ENCODE data around the gene RNASEH1. TPM values are rescaled to one million over a fixed set of nuclear protein-coding genes. Genes with fewer than 3 reads are reported as not detected.

The RNASEH1 gene
- total and polyA plus RNA-seq, 4 donors: 10.2 to 18.7 (median 12.9) TPM

DNA sequence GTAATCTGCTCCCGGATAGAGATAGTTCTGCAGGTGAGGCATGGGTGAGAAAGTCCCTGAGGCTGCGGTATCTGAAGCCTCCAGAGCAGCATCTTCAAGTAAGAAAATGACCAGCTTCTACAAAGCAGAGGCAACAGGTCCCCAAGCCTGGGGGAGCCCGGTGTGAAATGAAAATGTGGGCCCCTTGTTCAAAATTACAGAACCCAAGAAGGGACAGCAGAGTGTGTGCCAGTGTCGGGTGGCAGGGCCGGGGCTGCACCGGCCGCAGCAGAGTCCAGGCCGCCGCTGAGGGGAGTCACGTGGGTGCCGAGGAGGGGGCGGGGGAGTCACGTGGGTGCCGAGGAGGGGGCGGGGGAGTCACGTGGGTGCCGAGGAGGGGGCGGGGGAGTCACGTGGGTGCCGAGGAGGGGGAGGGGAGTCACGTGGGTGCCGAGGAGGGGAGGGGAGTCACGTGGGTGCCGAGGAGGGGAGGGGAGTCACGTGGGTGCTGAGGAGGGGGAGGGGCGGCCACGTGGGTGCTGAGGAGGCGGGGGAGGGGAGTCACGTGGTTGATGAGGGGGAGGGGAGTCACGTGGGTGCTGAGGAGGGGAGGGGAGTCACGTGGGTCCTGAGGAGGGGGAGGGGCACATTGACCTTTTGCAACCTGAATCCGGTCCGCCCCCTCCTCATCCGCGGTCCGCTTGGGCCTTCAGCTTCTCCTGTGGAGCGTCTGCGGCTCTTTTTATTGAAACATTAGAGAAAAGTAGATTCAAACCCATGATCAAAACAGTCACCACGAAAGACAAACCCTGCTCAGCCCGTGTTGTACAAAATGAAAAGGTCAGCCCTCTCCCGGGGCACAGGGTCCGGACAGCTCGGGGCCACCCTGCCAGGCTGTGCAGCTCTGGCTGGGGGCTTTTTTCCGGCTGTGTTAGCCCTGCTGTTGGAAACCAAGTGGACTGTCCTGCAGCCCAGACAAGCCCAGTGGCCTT, 47.1 kb upstream of the RNASEH1 start:
- WGBS: 50% methylated on average over 44 of the region's 44 CpGs
- Histone ChIP-seq H3K27ac (ENCODE audit: low read depth in 1 of 2, low read length in 2 of 2) (peak overlapping the region; percentile 66 to 85), H3K9ac (ENCODE audit: low read depth in 1 of 2, low read length in 2 of 2) (peak overlapping the region in 1 of 2 donors; percentile 28), H3K27me3 (ENCODE audit: control insufficient read depth in 4 of 4, insufficient read depth in 4 of 4, low read length in 3 of 4) (no peaks in the 10 kb centered on the region), H3K36me3 (ENCODE audit: control insufficient read depth in 4 of 4, insufficient read depth in 3 of 4, low read depth in 1 of 4, low read length in 3 of 4) (no peaks in the 10 kb centered on the region), H3K9me3 (ENCODE audit: control insufficient read depth in 4 of 4, low read length in 3 of 4) (no peaks in the 10 kb centered on the region), H3K4me1 (ENCODE audit: control insufficient read depth in 4 of 4, insufficient read depth in 4 of 4, low read length in 3 of 4) (peaks cover 3 to 37% (median 23%) of the 10 kb centered on the region in 4 donors), H3K4me3 (ENCODE audit: low read depth in 1 of 3, low read length in 3 of 3) (peak overlapping the region in 2 of 3 donors; percentile 24 to 37)
- peak; percentile 28 for DNase-seq (ENCODE audit: low spot score)
- peak in 1 of 2 donors; percentile 2 for TF ChIP-seq HNF4A (conservative IDR thresholded peaks at IDR 0.05)
- no peak for TF ChIP-seq GABPA (IDR thresholded peaks at IDR 0.05 in 1 of 2, conservative IDR thresholded peaks at IDR 0.05 in 1 of 2)
- no peak for TF ChIP-seq FOXA1 (IDR thresholded peaks at IDR 0.05)
- TF ChIP-seq MAX (IDR thresholded peaks at IDR 0.05): no peak
- TF ChIP-seq RXRA (IDR thresholded peaks at IDR 0.05): peak in 1 of 2 donors; percentile 5
- TF ChIP-seq RAD21 (IDR thresholded peaks at IDR 0.05): no peak
- TF ChIP-seq SP1 (IDR thresholded peaks at IDR 0.05): no peak
- peak; percentile 16 for TF ChIP-seq REST (IDR thresholded peaks at IDR 0.05)
- TF ChIP-seq EGR1 (IDR thresholded peaks at IDR 0.05; ENCODE audit: low read depth in 2 of 2): peak in 1 of 2 donors; percentile 28
- TF ChIP-seq CTCF (IDR thresholded peaks at IDR 0.05; ENCODE audit: low read depth, low read length, missing input control): no peak
- TF ChIP-seq, protein P1, sequence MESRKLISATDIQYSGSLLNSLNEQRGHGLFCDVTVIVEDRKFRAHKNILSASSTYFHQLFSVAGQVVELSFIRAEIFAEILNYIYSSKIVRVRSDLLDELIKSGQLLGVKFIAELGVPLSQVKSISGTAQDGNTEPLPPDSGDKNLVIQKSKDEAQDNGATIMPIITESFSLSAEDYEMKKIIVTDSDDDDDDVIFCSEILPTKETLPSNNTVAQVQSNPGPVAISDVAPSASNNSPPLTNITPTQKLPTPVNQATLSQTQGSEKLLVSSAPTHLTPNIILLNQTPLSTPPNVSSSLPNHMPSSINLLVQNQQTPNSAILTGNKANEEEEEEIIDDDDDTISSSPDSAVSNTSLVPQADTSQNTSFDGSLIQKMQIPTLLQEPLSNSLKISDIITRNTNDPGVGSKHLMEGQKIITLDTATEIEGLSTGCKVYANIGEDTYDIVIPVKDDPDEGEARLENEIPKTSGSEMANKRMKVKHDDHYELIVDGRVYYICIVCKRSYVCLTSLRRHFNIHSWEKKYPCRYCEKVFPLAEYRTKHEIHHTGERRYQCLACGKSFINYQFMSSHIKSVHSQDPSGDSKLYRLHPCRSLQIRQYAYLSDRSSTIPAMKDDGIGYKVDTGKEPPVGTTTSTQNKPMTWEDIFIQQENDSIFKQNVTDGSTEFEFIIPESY (IDR thresholded peaks at IDR 0.05): no peak
- no peak for TF ChIP-seq JUND (IDR thresholded peaks at IDR 0.05)
- no peak for TF ChIP-seq NR2F2 (IDR thresholded peaks at IDR 0.05)
